HG02678 (cell line): ENCODE data around the gene RPL3.
"Not testable (repeated sequence)": the region's sequence is repeated elsewhere in the genome, so short reads cannot be mapped to it uniquely, and the experiment has no call there.

Source experiments
- ATAC-seq: cut with Tn5 transposase; IDR thresholded peaks from one replicate; pipeline ENCODE4 v1.9.1; 2021; ENCODE audit warnings: mild to moderate bottlenecking, moderate library complexity; ENCODE audit not compliant: unreplicated experiment

RPL3 gene

GRCh38 chr22:39319284-39320022, at the start of gene RPL3:
TSS of gene RPL3 (minus strand) at chr22:39319623. CDS start at chr22:39319597, 26 bp downstream.
- peak; percentile 88 for ATAC-seq

GRCh38 chr22:39369186-39369585, 49.8 kb upstream of the RPL3 start:
- no peak for ATAC-seq

- ATAC-seq = no peak
Measured at GRCh38 chr22:39368461-39368911, 49.1 kb upstream of the RPL3 start.

GRCh38 chr22:39367035-39367434, 47.6 kb upstream of the RPL3 start:
- no peak for ATAC-seq

- ATAC-seq = no peak
Measured at GRCh38 chr22:39365492-39365780, 46.0 kb upstream of the RPL3 start.

GRCh38 chr22:39364714-39365491, 45.5 kb upstream of the RPL3 start:
- ATAC-seq = no peak

- ATAC-seq = no peak
Measured at GRCh38 chr22:39363751-39364515, 44.5 kb upstream of the RPL3 start.

GRCh38 chr22:39362932-39363331, 43.5 kb upstream of the RPL3 start:
- no peak for ATAC-seq

GRCh38 chr22:39362271-39362670, 42.8 kb upstream of the RPL3 start:
- ATAC-seq = no peak

- no peak for ATAC-seq
Measured at GRCh38 chr22:39361496-39361895, 42.1 kb upstream of the RPL3 start.

GRCh38 chr22:39360674-39361413, 41.4 kb upstream of the RPL3 start:
- no peak for ATAC-seq

GRCh38 chr22:39360242-39360641, 40.8 kb upstream of the RPL3 start:
- no peak for ATAC-seq

GRCh38 chr22:39359659-39360195, 40.3 kb upstream of the RPL3 start:
- ATAC-seq = no peak

- not testable (repeated sequence) for ATAC-seq
Measured at GRCh38 chr22:39358197-39358596, 38.8 kb upstream of the RPL3 start.

- ATAC-seq = not testable (repeated sequence)
Measured at GRCh38 chr22:39357110-39358108, 38.0 kb upstream of the RPL3 start.

GRCh38 chr22:39356464-39356863, 37.0 kb upstream of the RPL3 start:
- no peak for ATAC-seq

GRCh38 chr22:39355805-39356204, 36.4 kb upstream of the RPL3 start:
- not testable (repeated sequence) for ATAC-seq

GRCh38 chr22:39355080-39355479, 35.7 kb upstream of the RPL3 start:
- ATAC-seq = no peak

GRCh38 chr22:39353346-39353745, 33.9 kb upstream of the RPL3 start:
- ATAC-seq = no peak
